Colonic mucosa (tissue), 4 donors: ENCODE results near the gene HOXA9. TPM values are rescaled to one million over a fixed set of nuclear protein-coding genes. Genes with fewer than 3 reads are reported as not detected.
A peak's percentile ranks its signal among the peaks of the same experiment; 100 is the strongest.

ENCODE experiments used
- DNase-seq: peaks from one replicate; pipeline ENCODE4 v3.0.0-alpha.2; 2020
- H3K27ac ChIP-seq: fragments of 200-600 bp; one replicate; pipeline ENCODE4 v1.8.0; 2021
- H3K27me3 ChIP-seq: fragments of 200-600 bp; one replicate; pipeline ENCODE4 v1.8.0; 2021
- H3K36me3 ChIP-seq: fragments of 200-600 bp; one replicate; pipeline ENCODE4 v1.8.0; 2021
- H3K4me1 ChIP-seq: fragments of 200-600 bp; one replicate; pipeline ENCODE4 v1.8.0; 2021; ENCODE audit warnings: mild to moderate bottlenecking
- H3K4me3 ChIP-seq: fragments of 200-600 bp; one replicate; pipeline ENCODE4 v1.8.0; 2021
- H3K9ac ChIP-seq, 2 donors: one replicate each; pipeline ENCODE4 v1.7.0; 2013; ENCODE audit warnings: control low read depth in 2 of 2, low read depth in 2 of 2, low read length in 2 of 2
- H3K9me3 ChIP-seq: fragments of 200-600 bp; one replicate; pipeline ENCODE4 v1.8.0; 2021
- CTCF ChIP-seq: fragments of 200-600 bp; IDR thresholded peaks from one replicate; pipeline ENCODE4 v1.8.0; 2022; ENCODE audit warnings: antibody characterized with exemption, mild to moderate bottlenecking
- intact Hi-C: fragments of 100-400 bp; cut with DNase I; formaldehyde crosslinking; loops from one replicate; pipeline ENCODE4 v1.14.1; 2022
- total RNA-seq, 2 donors: library from RNA; stranded (reverse); fragmentation: NEBNext Ultra II Directional in 1 of 2; extraction: Animal tissue kit (Norgen Biotek cat#: 25700) in 1 of 2; gene quantifications; one replicate each; pipeline ENCODE4 v1.2.1, GENCODE V29; 2021
- donor health status: healthy.
- donor health status: DM: no; HTN: no; CAD: no.
- donor health status: DM: no; HTN: no; CAD: no.

HOXA9 gene
- total RNA-seq, 2 donors from 2014 or later = 19.5 to 22.1 TPM

DNA sequence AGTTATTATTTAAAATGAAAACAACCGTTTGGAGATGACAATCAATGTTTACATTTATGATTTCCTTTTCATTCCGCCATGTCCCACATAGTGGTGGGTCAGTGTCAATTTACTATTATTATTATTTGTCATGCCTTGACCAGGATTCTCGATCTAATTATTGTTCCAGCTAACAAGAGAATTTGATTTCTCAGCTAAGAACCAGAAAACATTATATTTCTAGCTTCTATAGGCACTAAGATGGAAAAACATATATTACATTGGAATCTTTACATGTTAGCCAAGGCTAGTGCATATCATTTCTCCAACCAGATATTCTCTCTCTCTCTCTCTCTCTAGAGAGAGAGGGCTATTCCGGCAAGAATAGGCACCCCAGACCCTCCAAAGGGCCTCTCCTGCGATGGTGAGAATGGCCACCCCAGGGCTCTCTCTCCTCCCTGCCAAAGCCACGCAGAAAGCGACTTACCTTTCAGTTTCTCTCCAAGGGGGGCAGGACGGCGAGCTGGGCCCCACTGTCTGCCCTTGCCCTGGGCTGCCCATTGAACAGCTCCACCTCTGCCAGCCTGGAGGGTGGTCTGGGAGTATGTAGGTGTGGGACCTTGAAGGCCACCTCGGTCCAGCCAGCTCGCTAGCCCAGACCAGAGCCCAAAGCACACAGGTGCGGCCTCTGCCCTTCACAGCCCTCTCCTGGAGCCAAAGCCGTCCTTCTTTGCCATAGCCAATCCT lies 15.3 kb downstream of the HOXA9 start:
- TF ChIP-seq CTCF = no peak
- no peaks in the 10 kb centered on the region for H3K9me3 ChIP-seq
- H3K36me3 ChIP-seq = no peaks in the 10 kb centered on the region
- peak overlapping the region; percentile 55 for H3K4me3 ChIP-seq
- peak; percentile 49 for DNase-seq
- peak overlapping the region; percentile 86 to 100 for H3K9ac ChIP-seq
- peak overlapping the region; percentile 97 for H3K27ac ChIP-seq
- intact Hi-C loops = no loop called here
- no peaks in the 10 kb centered on the region for H3K27me3 ChIP-seq
- H3K4me1 ChIP-seq = peaks cover 20% of the 10 kb centered on the region

DNA sequence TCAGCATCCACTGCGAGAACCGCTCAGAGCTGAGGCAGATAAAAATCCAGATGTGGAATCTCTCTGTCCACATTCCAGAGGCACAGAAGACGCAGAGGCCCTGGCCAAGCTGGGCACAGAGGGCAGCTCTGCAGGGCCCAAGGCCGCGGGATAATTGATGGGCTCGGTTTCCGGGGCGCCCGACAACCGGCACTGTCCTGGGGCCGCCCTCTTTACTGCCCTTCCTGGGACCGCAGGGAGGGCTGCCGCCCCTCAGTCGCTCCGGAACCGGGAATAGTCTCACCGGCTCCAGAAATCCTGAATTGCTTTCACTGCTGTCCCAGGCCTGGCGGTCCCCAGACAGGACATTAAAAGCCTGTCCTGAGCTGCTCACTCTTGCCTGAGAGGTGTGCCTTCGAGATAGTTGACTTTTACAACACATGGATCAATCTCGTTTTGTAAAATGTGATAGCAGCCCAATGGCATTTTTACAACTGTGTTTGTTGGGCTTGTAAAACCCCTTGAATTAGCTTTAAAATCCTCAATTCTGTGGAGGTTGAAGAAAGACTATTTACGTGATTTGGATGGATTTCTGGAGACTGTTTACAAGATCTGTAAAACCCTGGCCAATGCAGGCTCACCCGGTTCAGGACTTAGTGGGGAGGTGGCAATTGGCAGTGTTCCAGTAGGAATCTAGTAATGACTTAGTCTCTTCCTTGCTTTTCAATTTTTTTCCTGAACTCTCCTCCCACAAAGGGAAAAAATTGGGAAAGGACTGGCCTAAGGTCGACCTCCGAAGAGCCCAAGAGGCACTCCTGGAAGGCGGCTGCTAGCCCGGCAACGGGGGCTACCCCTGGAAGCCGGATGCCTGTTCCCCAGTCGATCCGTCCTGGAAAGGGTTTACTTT lies 16.3 kb downstream of the HOXA9 start:
- intact Hi-C loops = no loop called here
- Histone ChIP-seq H3K4me3 (peak overlapping the region; percentile 47), H3K9ac (peak overlapping the region; percentile 78 to 100), H3K4me1 (peaks cover 17% of the 10 kb centered on the region), H3K27me3 (no peaks in the 10 kb centered on the region), H3K36me3 (no peaks in the 10 kb centered on the region), H3K27ac (peak overlapping the region; percentile 97), H3K9me3 (no peaks in the 10 kb centered on the region)
- TF ChIP-seq CTCF = no peak
- peak; percentile 76 for DNase-seq

GRCh38 chr7:27148031-27148755 lies 17.1 kb downstream of the HOXA9 start:
- Histone ChIP-seq H3K27ac (peak overlapping the region; percentile 97), H3K4me1 (peaks cover 17% of the 10 kb centered on the region), H3K9me3 (no peaks in the 10 kb centered on the region), H3K36me3 (no peaks in the 10 kb centered on the region), H3K4me3 (peak overlapping the region; percentile 47), H3K27me3 (no peaks in the 10 kb centered on the region), H3K9ac (peak overlapping the region; percentile 78 to 100)
- no peak for TF ChIP-seq CTCF
- peak; percentile 81 for DNase-seq
- intact Hi-C loops = no loop called here

DNA sequence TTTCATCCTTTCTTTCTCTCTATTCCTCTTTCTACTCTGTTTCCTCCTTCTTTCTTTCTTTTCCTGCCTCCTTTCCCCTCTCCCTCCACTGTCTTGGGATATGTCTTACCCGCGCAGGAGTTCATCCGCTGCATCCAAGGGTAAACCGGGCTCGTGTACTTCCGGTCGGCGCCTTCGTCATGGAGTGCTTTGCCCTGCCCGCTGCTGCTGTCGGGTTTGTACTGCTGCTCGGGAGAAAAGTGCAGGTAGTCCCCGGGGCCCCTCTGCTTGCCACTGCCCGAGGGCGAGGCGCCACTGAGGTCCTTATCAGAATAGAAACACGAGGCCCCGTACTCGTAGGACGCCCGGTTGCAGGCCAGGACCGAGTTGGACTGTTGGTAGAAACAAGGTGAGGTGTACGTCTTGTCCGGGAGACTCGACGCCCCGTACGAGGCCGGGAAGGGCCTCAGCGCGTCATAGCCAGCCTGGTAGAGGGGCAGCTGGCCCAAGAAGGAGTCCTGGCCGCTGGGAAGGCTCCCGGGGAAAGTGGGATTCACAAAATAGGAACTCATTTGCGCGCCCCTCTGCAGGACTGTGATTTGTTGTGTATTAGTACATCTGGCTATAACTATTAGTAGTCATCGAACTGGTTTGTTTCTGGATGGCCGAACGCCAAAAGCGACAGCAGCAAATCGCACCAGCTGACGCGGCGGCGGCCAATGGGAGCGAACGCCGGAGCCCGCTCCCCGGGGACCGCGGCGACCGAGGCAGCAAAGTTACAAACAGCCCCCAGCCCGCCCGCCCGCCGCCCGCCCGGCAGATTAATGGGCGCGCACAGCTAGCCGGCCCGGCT lies 17.9 kb downstream of the HOXA9 start, which contains the start of gene HOXA6:
Gene HOXA6 (minus strand): TSS at position 576 of the 832 bp plus-strand sequence. CDS start 25 bp downstream, at position 551.
- no peak for TF ChIP-seq CTCF
- Histone ChIP-seq H3K36me3 (no peaks in the 10 kb centered on the region), H3K9me3 (no peaks in the 10 kb centered on the region), H3K9ac (peak within 1 kb of the TSS; percentile 78 to 100), H3K4me3 (peak within 1 kb of the TSS; percentile 47), H3K27me3 (no peaks in the 10 kb centered on the region), H3K4me1 (peaks cover 17% of the 10 kb centered on the region), H3K27ac (peak within 1 kb of the TSS; percentile 97)
- peak; percentile 81 for DNase-seq
- intact Hi-C loops = no loop called here
